ENCODE measurements around the gene ATXN7L1. TPM values are rescaled to one million over a fixed set of nuclear protein-coding genes. Genes with fewer than 3 reads are reported as not detected.

Gene ATXN7L1
- total RNA-seq, 4 donors from 2014 or later, result 8.1 to 13.5 (median 9.1) TPM

DNA sequence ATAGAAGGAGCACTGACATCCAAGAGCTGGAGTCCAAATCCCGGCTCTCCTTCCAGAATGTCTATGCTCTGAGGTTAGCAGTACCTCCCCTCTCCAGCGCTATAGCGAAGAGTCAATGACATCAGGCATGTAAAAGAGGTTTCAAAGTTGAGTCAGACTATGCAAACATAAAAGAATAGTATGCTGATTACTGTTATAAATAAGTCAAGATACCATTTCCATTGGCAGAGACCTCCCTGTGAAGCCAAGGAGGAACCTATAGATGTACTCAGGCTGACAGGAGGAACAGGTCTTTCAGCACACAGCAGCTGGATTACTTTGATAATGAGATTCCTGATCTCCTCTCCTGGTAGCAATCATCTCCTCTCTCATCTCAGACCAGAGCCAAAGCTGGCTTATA, 191.2 kb downstream of the ATXN7L1 start:
- no peak for TF ChIP-seq POLR2A (IDR thresholded peaks at IDR 0.05)
- TF ChIP-seq, protein P1, sequence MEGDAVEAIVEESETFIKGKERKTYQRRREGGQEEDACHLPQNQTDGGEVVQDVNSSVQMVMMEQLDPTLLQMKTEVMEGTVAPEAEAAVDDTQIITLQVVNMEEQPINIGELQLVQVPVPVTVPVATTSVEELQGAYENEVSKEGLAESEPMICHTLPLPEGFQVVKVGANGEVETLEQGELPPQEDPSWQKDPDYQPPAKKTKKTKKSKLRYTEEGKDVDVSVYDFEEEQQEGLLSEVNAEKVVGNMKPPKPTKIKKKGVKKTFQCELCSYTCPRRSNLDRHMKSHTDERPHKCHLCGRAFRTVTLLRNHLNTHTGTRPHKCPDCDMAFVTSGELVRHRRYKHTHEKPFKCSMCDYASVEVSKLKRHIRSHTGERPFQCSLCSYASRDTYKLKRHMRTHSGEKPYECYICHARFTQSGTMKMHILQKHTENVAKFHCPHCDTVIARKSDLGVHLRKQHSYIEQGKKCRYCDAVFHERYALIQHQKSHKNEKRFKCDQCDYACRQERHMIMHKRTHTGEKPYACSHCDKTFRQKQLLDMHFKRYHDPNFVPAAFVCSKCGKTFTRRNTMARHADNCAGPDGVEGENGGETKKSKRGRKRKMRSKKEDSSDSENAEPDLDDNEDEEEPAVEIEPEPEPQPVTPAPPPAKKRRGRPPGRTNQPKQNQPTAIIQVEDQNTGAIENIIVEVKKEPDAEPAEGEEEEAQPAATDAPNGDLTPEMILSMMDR (IDR thresholded peaks at IDR 0.05), result no peak
- WGBS, 2 donors, result 85 to 93% methylated on average over 3 of the region's 3 CpGs
- intact Hi-C loops (cut with DNase I; ENCODE audit: low total_unique reads), result no loop called here

DNA sequence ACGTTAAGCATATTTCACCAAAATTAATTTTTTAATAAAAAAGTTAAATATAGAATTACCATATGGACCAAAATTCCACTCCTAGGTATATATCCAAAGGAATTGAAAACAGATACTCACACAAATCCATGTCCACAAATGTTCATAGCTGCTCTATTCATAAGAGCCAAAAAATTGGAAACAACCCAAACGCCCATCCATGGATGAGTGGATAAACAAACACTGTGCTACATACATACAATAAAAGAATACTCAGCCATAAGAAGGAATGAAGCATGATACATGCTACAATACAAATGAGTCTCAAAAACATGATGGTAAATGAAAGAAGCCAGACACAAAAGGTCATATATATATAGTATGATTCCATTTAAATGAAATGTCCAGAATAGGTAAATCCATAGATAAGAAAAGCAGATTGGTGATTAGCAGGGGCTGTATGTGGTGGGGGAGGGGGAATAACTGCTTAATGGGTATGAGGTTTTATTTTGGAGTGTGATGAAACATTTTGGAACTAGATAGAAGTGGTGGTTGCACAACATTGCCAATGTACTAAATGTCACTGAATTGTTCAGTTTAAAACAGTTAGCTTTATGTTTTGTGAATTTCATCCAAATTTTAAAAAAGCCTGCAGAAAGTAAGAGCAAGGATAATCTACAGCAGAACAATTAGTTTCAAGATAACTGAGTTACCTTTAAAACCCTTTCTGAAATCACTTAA, 193.9 kb downstream of the ATXN7L1 start:
- H3K4me3 ChIP-seq (ENCODE audit: low read depth, poor library complexity, severe bottlenecking), result no peak overlapping the region
- no peak for TF ChIP-seq POLR2A (IDR thresholded peaks at IDR 0.05)
- TF ChIP-seq, protein P1 (IDR thresholded peaks at IDR 0.05), result no peak
- intact Hi-C loops (cut with DNase I; ENCODE audit: low total_unique reads), result no loop called here
- DNase-seq (ENCODE audit: low spot score in 2 of 2), result no peak
- WGBS, 2 donors, result 83 to 87% methylated on average over 2 of the region's 2 CpGs

More for the DNA sequence above, 191.2 kb downstream of the ATXN7L1 start:
- no peak overlapping the region for H3K4me3 ChIP-seq (ENCODE audit: low read depth, poor library complexity, severe bottlenecking)
- DNase-seq (ENCODE audit: low spot score in 2 of 2), result no peak

DNA sequence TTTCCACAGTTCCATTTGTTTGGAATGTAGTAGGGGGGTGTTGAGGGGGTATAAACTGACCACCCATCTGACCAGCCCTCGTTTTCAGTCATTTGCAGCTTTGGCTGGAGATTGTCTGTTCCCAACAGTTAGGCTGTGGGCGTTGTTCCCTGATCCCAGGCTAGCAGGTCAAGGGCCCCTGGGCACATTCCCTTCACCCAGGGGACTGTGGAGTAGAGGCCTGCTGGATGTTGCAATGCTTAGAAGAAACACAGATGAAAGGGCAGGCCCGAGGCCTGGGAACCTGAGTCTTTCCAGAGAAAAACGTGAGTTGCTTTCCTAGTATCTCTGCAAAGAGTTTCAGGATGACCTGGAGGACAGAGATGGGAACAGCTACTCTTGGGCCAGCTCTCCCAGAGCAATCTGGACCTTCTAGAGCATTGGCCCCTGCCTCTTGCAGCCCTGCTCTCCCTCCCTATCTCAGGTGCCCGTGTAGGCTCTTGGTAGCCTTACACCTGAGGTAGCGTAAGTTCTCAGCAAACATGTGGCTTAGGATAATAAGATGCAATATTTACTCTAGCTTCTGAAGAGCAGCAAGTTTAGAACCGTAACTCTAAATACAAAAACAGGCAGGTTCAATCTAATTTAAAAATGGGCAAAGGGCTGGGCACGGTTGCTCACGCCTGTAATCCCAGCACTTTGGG, 195.8 kb downstream of the ATXN7L1 start:
- intact Hi-C loops (cut with DNase I; ENCODE audit: low total_unique reads), result no loop called here
- TF ChIP-seq, protein P1 (IDR thresholded peaks at IDR 0.05), result no peak
- no peak for TF ChIP-seq POLR2A (IDR thresholded peaks at IDR 0.05)
- no peak for DNase-seq (ENCODE audit: low spot score in 2 of 2)
- no peak overlapping the region for H3K4me3 ChIP-seq (ENCODE audit: low read depth, poor library complexity, severe bottlenecking)
- 72 to 79% methylated on average over 9 of the region's 9 CpGs for WGBS, 2 donors

DNA sequence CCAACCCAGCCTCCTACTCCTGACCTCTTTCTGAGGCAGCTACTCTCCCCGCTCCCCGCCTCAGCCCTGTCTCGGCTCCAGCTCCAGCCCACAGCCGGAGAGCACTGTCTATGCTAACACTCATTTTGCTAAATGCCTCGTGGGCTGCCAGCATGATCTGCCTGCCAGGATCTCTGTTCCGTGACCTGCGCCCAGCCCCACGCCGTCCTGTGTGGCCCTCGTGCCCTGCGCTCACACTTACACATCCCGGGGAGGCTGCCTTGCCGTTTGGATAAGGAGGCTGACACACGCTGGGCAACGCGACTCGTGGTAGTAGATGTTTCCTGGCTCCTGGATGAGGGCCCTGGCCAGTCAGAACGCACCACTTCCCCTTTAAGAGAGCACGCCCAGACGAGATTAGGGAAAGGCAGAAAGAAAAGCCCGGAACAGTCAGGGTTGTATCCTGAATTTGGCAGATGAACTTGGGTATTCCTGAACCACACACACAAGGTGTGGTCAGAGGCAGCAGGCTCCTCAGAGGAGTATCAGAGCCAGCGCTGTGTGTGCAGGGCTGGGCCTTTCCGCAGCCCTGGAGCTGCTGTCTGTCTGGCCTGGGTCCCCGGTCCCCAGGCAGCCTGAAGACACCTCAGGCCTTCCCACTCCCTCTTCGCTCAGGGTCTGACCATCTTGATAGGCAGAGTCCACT, 197.4 kb downstream of the ATXN7L1 start:
- no peak for TF ChIP-seq POLR2A (IDR thresholded peaks at IDR 0.05)
- TF ChIP-seq, protein P1 (IDR thresholded peaks at IDR 0.05), result no peak
- intact Hi-C loops (cut with DNase I; ENCODE audit: low total_unique reads), result loop anchor here (10.0 kb wide), 1 partner anchor 196 kb away; the partner anchor contains the start of gene ATXN7L1
- DNase-seq (ENCODE audit: low spot score in 2 of 2), result peak; percentile 88 to 95
- WGBS, 2 donors, result 5 to 23% methylated on average over 23 to 25 of the region's 25 CpGs
- H3K4me3 ChIP-seq (ENCODE audit: low read depth, poor library complexity, severe bottlenecking), result peak overlapping the region; percentile 20

DNA sequence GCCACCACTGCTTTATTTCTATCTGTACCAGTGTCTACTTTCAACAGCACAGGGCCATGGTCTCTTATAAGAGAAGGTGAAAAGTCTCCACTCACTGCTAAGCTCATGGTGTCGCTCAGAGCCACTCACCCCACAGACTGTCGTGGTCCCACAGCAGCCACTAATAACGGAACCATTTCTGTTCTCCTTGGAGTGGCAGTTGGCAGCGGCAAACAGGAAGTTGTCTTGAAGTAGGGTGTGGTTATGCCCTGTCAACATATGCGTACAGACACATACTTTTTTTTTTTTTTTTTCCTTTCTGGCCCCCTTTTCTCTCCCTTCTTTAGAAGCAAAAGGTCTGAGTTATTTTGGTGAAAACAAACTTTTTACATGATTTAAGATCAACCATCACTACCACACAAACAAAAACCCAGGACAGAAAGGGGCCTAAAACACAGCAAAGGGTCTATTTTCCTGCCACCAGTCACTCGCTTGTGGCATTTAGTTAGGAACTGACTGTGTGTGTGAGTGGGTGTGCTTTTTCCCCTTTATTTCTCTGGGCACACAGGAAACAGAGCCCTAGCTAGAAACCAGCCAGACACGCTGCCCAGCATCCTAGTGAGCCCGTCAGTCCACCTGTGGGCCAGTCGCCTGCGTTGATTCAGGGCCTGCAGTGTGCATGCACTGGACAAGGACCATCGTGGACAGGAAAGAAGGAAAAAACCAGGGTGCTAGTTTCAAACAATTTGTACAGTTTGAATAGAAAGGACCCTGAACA, 198.4 kb downstream of the ATXN7L1 start:
- intact Hi-C loops (cut with DNase I; ENCODE audit: low total_unique reads), result loop anchor here (10.0 kb wide), 1 partner anchor 197 kb away; the partner anchor contains the start of gene ATXN7L1
- 45 to 48% methylated on average over 11 of the region's 11 CpGs for WGBS, 2 donors
- peak in 1 of 2 donors; percentile 59 for DNase-seq (ENCODE audit: low spot score in 2 of 2)
- TF ChIP-seq, protein P1 (IDR thresholded peaks at IDR 0.05), result no peak
- no peak for TF ChIP-seq POLR2A (IDR thresholded peaks at IDR 0.05)
- no peak overlapping the region for H3K4me3 ChIP-seq (ENCODE audit: low read depth, poor library complexity, severe bottlenecking)
